Peyer's patch (tissue), 4 donors: ENCODE measurements around the gene TMEM108. TPM values are rescaled to one million over a fixed set of nuclear protein-coding genes. Genes with fewer than 3 reads are reported as not detected.

Experiments used
- DNase-seq, 3 donors: peaks; one replicate each; pipeline ENCODE4 v3.0.0-alpha.2; 2017 to 2019
- H3K27ac ChIP-seq, 4 donors: fragments of 200-600 bp; sonication (generic); one replicate each; pipeline ENCODE4 v1.5.1; 2016 to 2019
- H3K27me3 ChIP-seq, 2 donors: fragments of 200-600 bp; sonication (generic); one replicate each; pipeline ENCODE4 v1.5.1; 2019
- H3K36me3 ChIP-seq, 3 donors: fragments of 200-600 bp; sonication (generic); one replicate each; pipeline ENCODE4 v1.5.1; 2016 to 2019
- H3K4me1 ChIP-seq, 4 donors: fragments of 200-600 bp; sonication (generic); one replicate each; pipeline ENCODE4 v1.5.1; 2016 to 2019
- H3K4me3 ChIP-seq, 4 donors: fragments of 200-600 bp; sonication (generic); 1 replicate in 3 of 4; 2 replicates in 1 of 4; pipeline ENCODE4 v1.5.1; 2016 to 2019; ENCODE audit warnings: mild to moderate bottlenecking in 1 of 4
- H3K9me3 ChIP-seq, 4 donors: fragments of 200-600 bp; sonication (generic); one replicate each; pipeline ENCODE4 v1.5.1; 2016 to 2019; ENCODE audit warnings: mild to moderate bottlenecking in 1 of 4
- POLR2A ChIP-seq, 2 donors: fragments of 450-650 bp; IDR thresholded peaks; one replicate each; pipeline ENCODE4 v1.5.1; 2017; ENCODE audit warnings: antibody characterized with exemption in 2 of 2, mild to moderate bottlenecking in 2 of 2, moderate library complexity in 2 of 2
- total RNA-seq, 4 donors: library from RNA; depleted of rRNA; stranded (reverse); fragments of >200 nt; gene quantifications; one replicate each; pipeline ENCODE4 v1.1.0, GENCODE V29; 2016
- TF ChIP-seq, protein P1 (sequence below), 6 experiments: fragments of 450-650 bp in 4 of 6; fragments of 200-600 bp in 2 of 6; sonication (generic) in 1 of 6; IDR thresholded peaks; one replicate each; pipeline ENCODE4 v1.5.1; 2017 to 2019; ENCODE audit warnings: antibody characterized with exemption in 6 of 6, mild to moderate bottlenecking in 3 of 6, moderate library complexity in 1 of 6

The TMEM108 gene
- total RNA-seq, 4 donors from 2014 or later, result 1.4 to 1.7 TPM; not detected in 2

DNA sequence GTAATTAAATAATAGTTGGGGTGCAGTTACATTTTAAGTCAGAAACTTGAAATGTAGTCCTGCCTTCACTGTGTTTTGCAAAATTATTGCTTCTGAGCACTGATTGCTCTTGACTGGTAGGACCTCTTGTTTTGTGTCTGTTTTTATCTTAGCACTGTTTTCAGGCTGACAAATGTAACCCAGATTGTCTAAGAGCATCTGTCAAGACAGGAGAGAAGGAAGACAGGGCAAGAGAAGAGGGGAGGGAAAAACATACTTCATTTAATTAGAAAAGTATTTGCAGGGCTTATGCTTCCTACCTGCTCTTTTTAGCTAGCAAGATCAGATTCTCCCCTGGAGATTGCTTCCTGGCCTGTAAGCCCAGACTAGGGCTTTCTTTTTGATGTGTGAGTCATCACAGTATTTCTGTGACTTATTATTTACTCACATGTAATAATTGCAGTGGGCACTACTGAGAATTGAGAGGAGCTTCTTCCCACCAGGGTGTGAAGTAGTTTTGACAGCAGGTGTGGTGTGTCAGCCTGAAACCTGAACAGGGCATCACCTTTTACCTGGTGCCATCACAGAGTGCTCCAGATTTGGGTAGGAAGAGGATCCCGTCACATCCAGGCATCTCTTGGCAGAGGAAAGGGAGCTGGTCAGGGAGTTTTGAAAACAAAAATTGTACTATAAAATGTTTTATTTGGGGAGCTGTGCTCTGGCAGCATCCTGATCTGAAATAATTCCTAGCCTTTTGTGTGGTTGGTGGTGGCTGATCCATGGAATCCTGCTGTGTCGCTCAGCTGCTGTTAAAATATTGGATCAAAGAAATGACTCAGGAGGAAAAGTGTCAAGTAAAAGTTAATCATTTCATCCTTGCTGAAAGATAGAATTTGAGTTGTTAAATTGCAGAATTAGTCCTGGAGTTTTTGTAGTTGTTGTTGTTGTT is 98.2 kb downstream of the TMEM108 start:
- H3K4me3 ChIP-seq, result no peak overlapping the region
- no peak for DNase-seq

DNA sequence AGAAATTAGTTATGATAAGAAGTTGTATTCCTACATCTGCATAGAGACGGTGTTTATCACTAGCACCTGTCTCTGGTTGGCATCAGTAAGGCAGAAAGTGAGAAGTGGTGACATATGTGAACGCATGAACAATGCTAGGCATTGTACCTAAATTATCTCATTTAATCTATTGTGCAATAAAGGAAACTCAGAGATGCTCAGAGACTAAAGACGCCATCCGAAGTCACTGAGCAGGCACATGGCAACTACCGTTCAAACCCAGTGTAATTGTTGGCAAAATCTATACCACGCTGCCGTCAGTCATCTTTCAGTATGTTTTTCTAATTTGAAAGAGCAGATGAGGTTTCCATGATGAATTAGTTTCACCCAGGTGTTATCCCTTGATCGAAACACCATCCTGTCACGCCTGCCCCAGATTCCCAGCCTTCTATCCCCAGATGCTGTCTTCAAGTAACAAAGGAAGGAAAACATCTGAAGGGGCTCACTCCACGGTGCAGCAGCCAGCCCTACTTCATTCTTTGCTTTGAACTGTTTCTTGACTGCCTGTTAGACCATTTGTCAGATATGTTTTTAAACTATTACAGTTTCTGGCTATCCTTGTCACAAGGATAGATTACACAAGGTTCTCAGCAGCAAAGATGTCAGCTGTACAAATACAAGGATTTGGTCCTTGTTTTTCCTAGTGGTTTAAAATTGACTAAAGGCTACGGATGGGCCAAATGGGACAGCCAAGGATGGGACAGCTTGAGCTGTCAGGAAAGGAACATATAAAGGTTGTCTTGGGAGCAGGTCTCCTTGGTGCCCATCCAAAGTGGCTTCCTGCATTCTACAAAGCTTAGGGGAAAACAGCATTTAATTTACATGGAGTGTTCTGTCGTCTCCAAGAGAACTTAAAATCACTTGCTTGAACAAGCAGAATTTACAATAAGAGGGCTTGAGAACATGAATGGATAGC is 99.1 kb downstream of the TMEM108 start:
- Histone ChIP-seq H3K27me3 (no peaks in the 10 kb centered on the region), H3K27ac (no peak overlapping the region), H3K4me1 (no peaks in the 10 kb centered on the region), H3K9me3 (no peaks in the 10 kb centered on the region), H3K4me3 (no peak overlapping the region), H3K36me3 (no peaks in the 10 kb centered on the region)
- TF ChIP-seq POLR2A (IDR thresholded peaks at IDR 0.05), result no peak
- TF ChIP-seq, protein P1, sequence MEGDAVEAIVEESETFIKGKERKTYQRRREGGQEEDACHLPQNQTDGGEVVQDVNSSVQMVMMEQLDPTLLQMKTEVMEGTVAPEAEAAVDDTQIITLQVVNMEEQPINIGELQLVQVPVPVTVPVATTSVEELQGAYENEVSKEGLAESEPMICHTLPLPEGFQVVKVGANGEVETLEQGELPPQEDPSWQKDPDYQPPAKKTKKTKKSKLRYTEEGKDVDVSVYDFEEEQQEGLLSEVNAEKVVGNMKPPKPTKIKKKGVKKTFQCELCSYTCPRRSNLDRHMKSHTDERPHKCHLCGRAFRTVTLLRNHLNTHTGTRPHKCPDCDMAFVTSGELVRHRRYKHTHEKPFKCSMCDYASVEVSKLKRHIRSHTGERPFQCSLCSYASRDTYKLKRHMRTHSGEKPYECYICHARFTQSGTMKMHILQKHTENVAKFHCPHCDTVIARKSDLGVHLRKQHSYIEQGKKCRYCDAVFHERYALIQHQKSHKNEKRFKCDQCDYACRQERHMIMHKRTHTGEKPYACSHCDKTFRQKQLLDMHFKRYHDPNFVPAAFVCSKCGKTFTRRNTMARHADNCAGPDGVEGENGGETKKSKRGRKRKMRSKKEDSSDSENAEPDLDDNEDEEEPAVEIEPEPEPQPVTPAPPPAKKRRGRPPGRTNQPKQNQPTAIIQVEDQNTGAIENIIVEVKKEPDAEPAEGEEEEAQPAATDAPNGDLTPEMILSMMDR (IDR thresholded peaks at IDR 0.05), result no peak
- no peak for DNase-seq

More for the DNA sequence above, 98.2 kb downstream of the TMEM108 start:
- H3K27me3 ChIP-seq, result no peaks in the 10 kb centered on the region
- no peaks in the 10 kb centered on the region for H3K4me1 ChIP-seq
- no peaks in the 10 kb centered on the region for H3K36me3 ChIP-seq
- TF ChIP-seq, protein P1 (IDR thresholded peaks at IDR 0.05), result no peak
- TF ChIP-seq POLR2A (IDR thresholded peaks at IDR 0.05), result no peak
- no peaks in the 10 kb centered on the region for H3K9me3 ChIP-seq
- no peak overlapping the region for H3K27ac ChIP-seq

DNA sequence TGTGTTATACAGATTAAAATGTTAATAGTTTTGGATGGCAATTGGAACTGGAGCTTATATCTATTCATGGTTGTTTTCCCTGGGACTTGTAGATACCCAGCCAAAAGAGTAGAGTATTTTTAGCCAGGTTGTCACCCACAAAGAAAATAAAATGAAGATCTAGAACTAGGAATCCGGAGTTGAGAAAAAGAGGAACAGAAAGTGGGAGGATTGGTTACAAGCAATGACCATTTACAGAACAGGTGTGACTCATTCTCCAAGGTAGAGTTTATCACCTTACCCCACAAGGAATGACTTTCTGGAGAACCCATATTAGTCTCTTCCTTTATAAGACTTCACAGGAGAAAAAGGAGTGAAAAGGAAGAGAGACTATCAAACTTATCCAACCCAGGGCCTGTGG is 99.8 kb downstream of the TMEM108 start:
- no peaks in the 10 kb centered on the region for H3K9me3 ChIP-seq
- no peak for DNase-seq
- H3K4me1 ChIP-seq, result no peaks in the 10 kb centered on the region
- H3K36me3 ChIP-seq, result no peaks in the 10 kb centered on the region
- TF ChIP-seq, protein P1 (IDR thresholded peaks at IDR 0.05), result no peak
- no peak for TF ChIP-seq POLR2A (IDR thresholded peaks at IDR 0.05)
- H3K27ac ChIP-seq, result no peak overlapping the region
- no peaks in the 10 kb centered on the region for H3K27me3 ChIP-seq
- H3K4me3 ChIP-seq, result no peak overlapping the region

DNA sequence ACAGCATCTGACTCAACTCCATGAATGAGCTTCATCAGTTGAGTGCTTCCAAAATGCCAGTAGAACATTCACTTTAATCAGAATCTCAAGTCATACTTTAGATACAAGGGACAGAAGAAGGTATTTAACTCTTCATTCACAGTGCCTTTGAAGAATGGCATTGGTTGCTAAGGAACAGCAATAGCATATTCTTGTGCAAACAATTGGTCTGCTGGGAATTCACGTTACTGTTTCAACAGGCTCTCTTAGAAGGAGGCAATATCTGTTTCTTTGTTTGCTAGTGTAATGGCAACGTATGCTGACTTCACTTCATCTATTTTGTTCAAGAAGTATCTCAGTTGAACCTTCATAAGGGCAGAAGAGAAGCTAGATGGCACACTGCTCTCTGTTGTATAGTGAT is 113.9 kb downstream of the TMEM108 start:
- Histone ChIP-seq H3K4me1 (no peaks in the 10 kb centered on the region), H3K4me3 (no peak overlapping the region), H3K27me3 (no peaks in the 10 kb centered on the region), H3K36me3 (no peaks in the 10 kb centered on the region), H3K27ac (no peak overlapping the region), H3K9me3 (no peaks in the 10 kb centered on the region)
- DNase-seq, result no peak
- TF ChIP-seq, protein P1 (IDR thresholded peaks at IDR 0.05), result no peak
- TF ChIP-seq POLR2A (IDR thresholded peaks at IDR 0.05), result no peak

DNA sequence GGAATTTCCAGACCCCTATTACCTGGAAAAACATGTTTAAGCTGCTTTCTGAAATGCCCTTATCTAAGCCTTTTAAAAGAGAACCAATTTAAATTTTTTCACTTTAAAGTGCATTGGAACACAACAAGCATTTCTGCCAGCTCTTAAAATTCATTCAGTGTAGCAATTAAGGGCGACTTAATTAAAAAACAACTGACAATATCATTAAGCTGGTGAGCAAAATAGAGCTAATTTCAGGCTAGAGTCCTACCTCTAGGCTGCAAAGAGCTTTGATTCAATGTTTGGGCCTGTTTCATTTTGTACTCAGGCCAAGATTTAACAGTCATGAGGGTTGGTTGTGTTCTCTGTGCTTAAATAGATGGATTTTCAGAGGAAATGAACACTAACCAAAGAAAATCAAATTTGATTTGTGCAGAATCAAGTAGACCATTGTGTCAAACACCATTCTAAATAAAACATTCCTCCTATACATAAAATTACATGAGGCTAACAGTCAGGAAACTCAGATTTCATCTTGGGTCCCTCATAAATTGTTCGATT is 114.6 kb downstream of the TMEM108 start:
- Histone ChIP-seq H3K27ac (no peak overlapping the region), H3K27me3 (no peaks in the 10 kb centered on the region), H3K36me3 (no peaks in the 10 kb centered on the region), H3K4me1 (no peaks in the 10 kb centered on the region), H3K9me3 (no peaks in the 10 kb centered on the region), H3K4me3 (no peak overlapping the region)
- no peak for TF ChIP-seq POLR2A (IDR thresholded peaks at IDR 0.05)
- TF ChIP-seq, protein P1 (IDR thresholded peaks at IDR 0.05), result no peak
- DNase-seq, result no peak
